HEK293T (cell line): Measurements from ENCODE around the gene NAV2.

Experiments used
- CTCF ChIA-PET: fragments of 350-600 bp; formaldehyde crosslinking; extraction: SDS; loops from one replicate; lab custom pipeline; 2021; ENCODE audit warnings: antibody characterized with exemption, inconsistent platforms; lab: Yijun Ruan, JAX
- POLR2A ChIA-PET: fragments of 350-600 bp; formaldehyde crosslinking; extraction: SDS; loops from one replicate; lab custom pipeline; 2020; ENCODE audit warnings: antibody characterized with exemption, inconsistent platforms; lab: Yijun Ruan, JAX
- DNase-seq: peaks from one replicate; pipeline ENCODE4 v3.0.0; 2012; ENCODE audit warnings: mixed read lengths; ENCODE audit errors: extremely low spot score
- ARNT ChIP-seq: fragments of 450-650 bp; IDR thresholded peaks from 2 replicates; pipeline ENCODE4 v1.6.1; 2017; ENCODE audit warnings: mild to moderate bottlenecking
- BHLHE40 ChIP-seq: fragments of 450-650 bp; IDR thresholded peaks from 2 replicates; pipeline ENCODE4 v1.6.1; 2016; ENCODE audit warnings: mild to moderate bottlenecking, moderate library complexity, borderline replicate concordance
- CTBP1 ChIP-seq: fragments of 450-650 bp; IDR thresholded peaks from 2 replicates; pipeline ENCODE4 v1.6.1; 2016; ENCODE audit warnings: borderline replicate concordance
- ELF4 ChIP-seq: fragments of 450-650 bp; IDR thresholded peaks from 2 replicates; pipeline ENCODE4 v1.6.1; 2017; ENCODE audit warnings: antibody characterized with exemption
- FOXA1 ChIP-seq: fragments of 450-650 bp; IDR thresholded peaks from 2 replicates; pipeline ENCODE4 v1.6.1; 2016; ENCODE audit warnings: mild to moderate bottlenecking
- FOXK2 ChIP-seq: fragments of 450-650 bp; IDR thresholded peaks from 2 replicates; pipeline ENCODE4 v1.6.1; 2016; ENCODE audit warnings: mild to moderate bottlenecking
- FOXM1 ChIP-seq: fragments of 450-650 bp; IDR thresholded peaks from 2 replicates; pipeline ENCODE4 v1.6.1; 2017; ENCODE audit warnings: mild to moderate bottlenecking, borderline replicate concordance
- HDGF ChIP-seq: fragments of 450-650 bp; IDR thresholded peaks from 2 replicates; pipeline ENCODE4 v1.6.1; 2017; ENCODE audit warnings: antibody characterized with exemption, borderline replicate concordance
- L3MBTL2 ChIP-seq: fragments of 450-650 bp; conservative IDR thresholded peaks from 2 replicates; pipeline ENCODE4 v1.6.1; 2016; ENCODE audit warnings: mild to moderate bottlenecking
- LEF1 ChIP-seq: fragments of 450-650 bp; IDR thresholded peaks from 2 replicates; pipeline ENCODE4 v1.6.1; 2017; ENCODE audit warnings: mild to moderate bottlenecking, borderline replicate concordance
- NFRKB ChIP-seq: fragments of 450-650 bp; IDR thresholded peaks from 2 replicates; pipeline ENCODE4 v1.6.1; 2016; ENCODE audit warnings: mild to moderate bottlenecking, moderate library complexity
- PKNOX1 ChIP-seq: fragments of 450-650 bp; IDR thresholded peaks from 2 replicates; pipeline ENCODE4 v1.6.1; 2016
- SP1 ChIP-seq: fragments of 450-650 bp; IDR thresholded peaks from 2 replicates; pipeline ENCODE4 v1.6.1; 2017
- SUZ12 ChIP-seq: fragments of 450-650 bp; IDR thresholded peaks from 2 replicates; pipeline ENCODE4 v1.6.1; 2016; ENCODE audit warnings: mild to moderate bottlenecking
- TARDBP ChIP-seq: fragments of 450-650 bp; IDR thresholded peaks from 2 replicates; pipeline ENCODE4 v1.6.1; 2016
- ZNF384 ChIP-seq: fragments of 450-650 bp; IDR thresholded peaks from 2 replicates; pipeline ENCODE4 v1.6.1; 2016

NAV2 gene

GRCh38 chr11:19949606-19950005 is 237.0 kb downstream of the NAV2 start:
- no peak for DNase-seq
- TF ChIP-seq ZNF384 (no peak), TARDBP (no peak), SUZ12 (no peak), FOXA1 (no peak), HDGF (no peak), FOXK2 (no peak), PKNOX1 (no peak), NFRKB (no peak), L3MBTL2 (no peak), CTBP1 (no peak), ARNT (no peak), LEF1 (no peak), ELF4 (no peak), SP1 (no peak), FOXM1 (no peak), BHLHE40 (no peak)
- ChIA-PET CTCF (interaction anchor here (0.6 to 1.2 kb wide), 2 partner anchors 163 to 184 kb away, joined by 3 read pairs; no protein-coding TSS in a partner anchor), POLR2A (no interaction called here)

- peak; percentile 55 for DNase-seq
- ChIA-PET CTCF (interaction anchor here (0.8 to 2.0 kb wide), 3 partner anchors 45 to 181 kb away, joined by 3 to 11 read pairs (median 7); no protein-coding TSS in a partner anchor), POLR2A (interaction anchor here (1.0 kb wide), 1 partner anchor 161 kb away, joined by 3 read pairs; no protein-coding TSS in a partner anchor)
- TF ChIP-seq FOXK2, result no peak
- TF ChIP-seq PKNOX1, result 0 out of 2 replicates have a peak, but pooled peaks have one; percentile 43
Measured at GRCh38 chr11:19951558-19952115, 239.0 kb downstream of the NAV2 start.

GRCh38 chr11:19952116-19952605 is 239.5 kb downstream of the NAV2 start:
- TF ChIP-seq PKNOX1, result peak; percentile 56; the same call in 1 of the 2 replicates
- no peak for TF ChIP-seq CTBP1
- no peak for TF ChIP-seq BHLHE40
- no peak for TF ChIP-seq NFRKB
- TF ChIP-seq SUZ12, result no peak
- TF ChIP-seq ZNF384, result no peak
- TF ChIP-seq LEF1, result no peak
- POLR2A ChIA-PET, result interaction anchor here (1.0 kb wide), 1 partner anchor 160 kb away, joined by 3 read pairs; no protein-coding TSS in a partner anchor
- CTCF ChIA-PET, result interaction anchor here (0.8 to 2.0 kb wide), 4 partner anchors 46 to 181 kb away, joined by 3 to 11 read pairs (median 5); no protein-coding TSS in a partner anchor
- no peak for DNase-seq

GRCh38 chr11:19952911-19953310 is 240.3 kb downstream of the NAV2 start:
- TF ChIP-seq ARNT, result no peak
- TF ChIP-seq LEF1, result no peak
- no peak for TF ChIP-seq PKNOX1
- TF ChIP-seq FOXM1, result no peak
- TF ChIP-seq ZNF384, result no peak
- TF ChIP-seq BHLHE40, result no peak
- no peak for TF ChIP-seq FOXA1
- TF ChIP-seq TARDBP, result no peak
- no peak for TF ChIP-seq FOXK2
- TF ChIP-seq CTBP1, result no peak
- TF ChIP-seq SUZ12, result no peak
- no peak for TF ChIP-seq L3MBTL2
- no peak for TF ChIP-seq HDGF
- no peak for TF ChIP-seq NFRKB
- no peak for TF ChIP-seq SP1
- TF ChIP-seq ELF4, result no peak
- ChIA-PET POLR2A (interaction anchor here (1.4 kb wide), 2 partner anchors 83 to 160 kb away, joined by 3 to 6 read pairs; no protein-coding TSS in a partner anchor), CTCF (interaction anchor here (1.1 to 2.0 kb wide), 5 partner anchors 14 to 180 kb away, joined by 3 to 11 read pairs (median 7); no protein-coding TSS in a partner anchor)
- DNase-seq, result no peak

- DNase-seq, result no peak
- TF ChIP-seq SP1 (no peak), TARDBP (no peak), FOXM1 (no peak), LEF1 (no peak), L3MBTL2 (no peak), ZNF384 (no peak), HDGF (no peak), FOXK2 (no peak), FOXA1 (no peak), SUZ12 (no peak), ARNT (no peak), ELF4 (no peak), NFRKB (no peak), PKNOX1 (no peak), BHLHE40 (no peak), CTBP1 (no peak)
- ChIA-PET POLR2A (interaction anchor here (1.4 kb wide), 2 partner anchors 82 to 159 kb away, joined by 3 to 6 read pairs; no protein-coding TSS in a partner anchor), CTCF (interaction anchor here (1.0 to 1.4 kb wide), 6 partner anchors 14 to 180 kb away, joined by 3 to 8 read pairs (median 4); no protein-coding TSS in a partner anchor)
Measured at GRCh38 chr11:19953336-19953735, 240.7 kb downstream of the NAV2 start.
